HG03066 (cell line): ENCODE measurements around the gene FBXL5.

Experiments used
- ATAC-seq: cut with Tn5 transposase; IDR thresholded peaks from one replicate; pipeline ENCODE4 v1.9.1; 2021; ENCODE audit warnings: low read depth; ENCODE audit not compliant: unreplicated experiment

The FBXL5 gene

DNA sequence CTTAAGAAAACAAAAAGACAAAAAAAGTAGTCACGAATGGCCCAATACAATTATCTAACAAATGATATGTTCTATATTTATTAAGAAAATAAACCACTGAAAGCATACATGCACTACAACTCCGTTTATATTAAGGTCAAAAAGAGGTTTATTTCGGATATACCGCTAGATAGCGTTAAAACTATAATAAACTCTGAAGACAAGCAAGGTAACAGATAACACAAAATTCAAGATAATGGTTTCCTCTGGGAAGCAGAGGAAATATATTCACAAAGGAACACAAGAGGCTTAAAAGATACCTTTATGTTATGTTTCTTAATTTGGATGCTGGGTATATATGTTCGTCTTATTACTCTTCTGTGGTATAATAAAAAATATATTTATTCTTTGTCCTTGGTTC is 21.7 kb upstream of the FBXL5 start:
- ATAC-seq = no peak

DNA sequence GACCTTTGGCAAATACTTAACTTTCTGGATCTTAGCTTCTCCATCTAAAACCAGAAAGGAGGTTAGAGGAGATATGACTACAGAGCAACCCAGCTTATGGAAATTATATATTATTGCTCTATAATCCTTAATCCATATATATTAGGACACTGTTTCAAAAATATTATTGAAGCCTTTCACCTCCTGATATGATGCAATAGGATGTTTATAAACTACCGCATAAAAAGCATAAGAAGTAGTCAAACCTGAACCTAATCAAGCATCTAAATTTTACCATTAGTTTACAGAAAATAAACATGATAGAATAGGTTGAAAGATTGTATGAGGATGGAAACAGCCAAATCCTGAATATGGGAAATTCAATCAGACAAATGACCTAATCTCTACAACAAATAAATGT is 20.9 kb upstream of the FBXL5 start:
- ATAC-seq = no peak

GRCh38 chr4:15675356-15675755 is 20.2 kb upstream of the FBXL5 start:
- no peak for ATAC-seq

GRCh38 chr4:15674926-15675325 is 19.8 kb upstream of the FBXL5 start:
- ATAC-seq = no peak

- no peak for ATAC-seq
Measured at GRCh38 chr4:15674046-15674445, 18.9 kb upstream of the FBXL5 start.

DNA sequence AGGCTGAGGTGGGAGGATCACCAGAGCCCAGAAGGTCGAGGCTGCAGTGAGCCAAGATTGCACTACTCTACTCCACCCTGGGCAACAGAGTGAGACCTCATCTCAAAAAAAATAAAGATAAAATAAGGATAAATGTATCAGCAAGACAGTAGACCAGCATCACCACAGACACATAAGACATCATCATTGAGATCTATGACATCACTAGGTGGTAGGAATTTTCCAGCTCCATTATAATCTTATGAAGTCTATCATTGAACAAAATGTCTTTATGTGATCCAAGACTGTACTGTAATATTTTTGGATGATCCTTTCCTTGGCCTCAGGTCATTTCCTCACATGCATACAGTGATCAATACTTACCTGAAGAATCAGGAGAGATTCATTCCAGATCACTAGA is 18.2 kb upstream of the FBXL5 start:
- ATAC-seq = no peak

- no peak for ATAC-seq
Measured at GRCh38 chr4:15672101-15672500, 16.9 kb upstream of the FBXL5 start.

- ATAC-seq = no peak
Measured at GRCh38 chr4:15670576-15670975, 15.4 kb upstream of the FBXL5 start.

GRCh38 chr4:15668566-15669435 is 13.6 kb upstream of the FBXL5 start:
- no peak for ATAC-seq

DNA sequence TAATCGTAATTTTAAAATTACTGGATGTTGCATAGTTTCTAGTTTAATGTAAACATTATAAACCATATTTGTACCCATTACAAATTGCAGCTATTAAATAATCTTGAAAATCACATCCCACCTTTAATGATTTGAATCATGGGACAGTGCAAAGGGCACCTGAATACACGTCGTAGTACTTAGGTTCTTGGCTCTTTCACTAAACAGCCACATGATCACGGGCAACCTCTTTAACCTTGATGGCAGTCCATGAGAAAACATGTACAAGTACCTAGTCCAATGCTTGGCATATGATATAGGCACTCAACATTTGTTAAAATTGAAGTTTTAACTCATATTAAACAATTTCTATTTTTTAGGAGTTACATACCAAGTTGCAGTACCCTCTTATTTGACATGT is 11.8 kb upstream of the FBXL5 start:
- no peak for ATAC-seq

DNA sequence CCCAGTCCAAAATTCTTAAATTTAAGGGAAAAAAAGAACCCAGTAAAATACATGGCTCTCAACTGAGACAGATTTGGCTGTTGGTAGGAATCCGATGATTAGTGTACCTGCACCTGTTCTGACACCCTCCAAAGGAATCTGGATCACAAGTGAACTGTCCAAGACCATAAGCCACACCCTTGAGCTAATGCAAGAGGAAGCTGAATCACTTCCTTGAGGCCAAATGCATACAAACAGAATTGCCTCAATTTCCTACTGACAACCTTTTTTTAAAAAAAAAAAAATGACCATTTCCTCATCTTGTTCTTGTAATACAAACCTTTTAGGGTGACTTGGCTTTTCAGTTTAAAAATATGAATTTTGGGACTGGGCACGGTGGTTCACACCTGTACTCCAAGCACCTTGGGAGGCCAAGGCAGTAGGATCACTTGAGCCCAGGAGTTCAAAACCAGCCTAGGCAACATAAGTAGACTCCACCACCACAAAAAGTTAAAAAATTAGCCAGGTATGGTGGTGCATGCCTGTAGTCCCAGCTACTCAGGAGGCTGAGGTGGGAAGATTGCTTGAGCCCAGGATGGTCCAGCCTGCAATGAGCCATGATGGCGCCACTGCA is 10.7 kb upstream of the FBXL5 start:
- no peak for ATAC-seq

GRCh38 chr4:15659768-15660570 is 4.8 kb upstream of the FBXL5 start:
- ATAC-seq = no peak

GRCh38 chr4:15658781-15659180 is 3.6 kb upstream of the FBXL5 start:
- no peak for ATAC-seq

- no peak for ATAC-seq
Measured at GRCh38 chr4:15658136-15658770, 3.1 kb upstream of the FBXL5 start.

GRCh38 chr4:15657366-15657765 is 2.2 kb upstream of the FBXL5 start:
- ATAC-seq = no peak

DNA sequence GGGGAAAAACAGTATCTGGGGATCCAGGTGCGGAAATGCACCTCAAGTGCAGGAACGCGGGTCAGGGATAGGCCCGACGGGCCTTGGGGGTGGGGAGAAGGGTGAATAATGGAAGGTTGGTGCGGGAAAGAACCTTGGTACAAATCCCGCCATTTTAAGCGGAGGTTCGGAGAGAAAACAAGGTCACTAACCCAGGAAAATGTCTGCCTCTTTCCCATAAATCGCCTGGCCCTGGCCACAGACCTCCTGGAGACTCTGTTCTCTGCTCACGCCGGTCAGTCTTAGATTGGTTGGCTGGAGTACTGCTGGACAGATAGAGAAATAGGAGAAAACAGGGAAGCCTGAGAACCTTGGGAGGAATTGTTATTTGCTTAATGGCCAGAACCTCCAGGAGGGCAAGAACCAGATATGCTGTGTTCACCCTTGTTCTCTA is 897 bp upstream of the FBXL5 start:
- no peak for ATAC-seq

DNA sequence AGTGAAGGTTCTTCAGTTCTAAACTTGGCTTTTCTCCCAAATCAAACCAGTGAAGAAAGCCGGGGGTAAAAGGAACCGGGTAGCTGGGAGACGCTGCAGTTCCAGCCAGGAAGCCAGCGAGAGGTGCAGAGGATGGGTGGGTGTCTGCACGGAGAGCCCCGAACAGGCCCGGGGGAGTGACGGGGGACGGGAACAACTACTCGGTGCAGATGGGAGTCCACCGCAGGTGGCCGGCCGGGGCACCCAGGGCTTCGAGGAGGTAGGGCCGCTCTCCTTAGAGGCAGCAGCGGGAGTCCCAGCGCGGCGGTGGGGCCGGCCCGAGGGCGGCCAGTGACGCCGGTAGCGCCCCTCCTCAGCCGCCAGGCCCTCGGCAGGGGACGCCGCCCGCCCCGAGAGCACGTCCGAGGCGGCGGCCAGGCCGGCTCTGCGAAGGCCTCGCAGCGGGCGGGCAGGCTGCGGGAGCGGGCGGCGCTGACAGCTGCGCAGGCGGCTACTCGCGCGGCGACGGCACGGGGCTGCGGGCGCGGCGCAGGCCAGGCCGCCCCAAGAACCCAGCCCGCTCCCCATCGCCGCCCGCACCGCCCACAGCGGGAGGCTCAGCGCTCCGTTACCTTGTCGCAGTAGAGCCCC is 449 bp downstream of the FBXL5 start:
- ATAC-seq = peak; percentile 42

- ATAC-seq = no peak
Measured at GRCh38 chr4:15653864-15654592, 1.1 kb downstream of the FBXL5 start.

DNA sequence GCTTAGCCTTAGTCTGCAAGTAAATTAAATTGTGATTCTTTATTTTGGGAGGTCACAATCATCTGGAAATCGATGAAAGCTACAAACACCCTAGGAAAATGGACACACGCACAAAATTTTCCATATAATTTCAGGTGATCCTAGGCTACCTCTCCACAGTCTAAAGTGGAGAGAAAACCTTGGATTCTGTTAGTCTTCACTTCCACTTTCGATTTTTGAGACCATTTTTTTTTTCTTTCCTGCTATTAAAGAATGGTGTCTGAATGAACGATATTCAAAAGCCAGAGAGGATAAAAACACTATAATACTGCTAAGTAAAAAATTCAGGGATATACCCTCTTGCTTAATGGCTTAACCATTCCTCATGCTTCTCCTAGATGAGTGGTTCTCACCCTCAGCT is 1.7 kb downstream of the FBXL5 start:
- no peak for ATAC-seq

DNA sequence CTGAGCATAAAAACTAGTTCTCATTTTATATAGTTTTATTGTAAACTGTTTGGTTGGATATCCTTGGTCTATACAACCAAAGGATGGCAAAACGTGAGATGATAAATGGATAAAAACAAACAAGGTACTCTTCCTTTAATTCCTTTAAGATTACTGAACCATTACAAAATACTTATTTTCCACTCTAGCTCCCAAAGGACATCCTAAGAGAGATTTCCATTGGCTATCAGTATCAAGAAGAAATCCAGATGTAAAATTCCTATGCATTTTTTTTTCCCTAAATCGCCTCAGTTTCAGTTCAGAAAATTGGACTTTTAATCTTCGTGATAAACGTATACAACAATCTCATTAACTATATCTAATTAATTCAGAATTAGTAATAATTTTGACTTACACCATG is 2.3 kb downstream of the FBXL5 start:
- no peak for ATAC-seq
